Measurements from ENCODE around the gene ZNF469. TPM values are rescaled to one million over a fixed set of nuclear protein-coding genes. Genes with fewer than 3 reads are reported as not detected.

The ZNF469 gene
- total RNA-seq, 1 donor from 2014 or later = 0.80 TPM

DNA sequence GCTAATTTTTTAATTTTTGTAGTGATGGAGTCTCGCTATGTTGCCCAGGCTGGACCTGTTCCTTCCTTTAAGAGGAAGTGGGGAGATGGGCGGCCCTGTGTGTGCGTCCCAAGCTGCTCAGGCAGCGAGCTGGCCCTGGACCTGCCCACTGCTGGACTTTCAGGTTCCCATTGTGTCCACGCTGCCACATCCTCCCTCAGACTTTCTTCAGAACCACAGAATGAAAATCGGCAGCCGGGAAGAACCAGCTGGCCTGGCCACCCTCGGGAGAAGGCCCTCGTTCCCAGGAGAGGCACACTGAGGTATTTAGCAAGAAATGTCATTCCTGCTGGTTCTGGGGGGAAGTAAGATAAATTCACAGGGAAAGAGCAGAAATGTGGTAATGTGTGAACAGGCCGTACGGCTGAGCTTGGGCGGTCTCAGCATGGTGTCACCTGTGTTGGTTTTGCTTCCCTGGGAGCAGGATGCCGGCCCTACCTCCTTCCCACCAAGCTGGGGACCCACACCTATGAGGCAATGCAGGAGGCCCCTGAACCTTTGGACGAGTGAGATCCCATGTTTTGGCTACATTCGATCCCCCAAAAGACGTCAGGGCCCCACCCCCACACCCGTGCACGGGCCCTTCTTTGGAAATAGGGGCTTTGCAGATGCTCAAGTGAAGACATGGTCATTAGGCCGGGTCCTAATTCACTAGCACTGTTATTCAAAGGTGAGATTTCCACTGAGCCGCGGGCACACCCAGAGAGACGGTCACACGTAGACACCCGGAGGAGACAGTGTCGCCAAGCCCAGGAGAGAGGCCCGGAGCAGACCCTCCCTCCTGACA is 35.9 kb upstream of the ZNF469 start:
- no peak for DNase-seq (ENCODE audit: low read depth)

DNA sequence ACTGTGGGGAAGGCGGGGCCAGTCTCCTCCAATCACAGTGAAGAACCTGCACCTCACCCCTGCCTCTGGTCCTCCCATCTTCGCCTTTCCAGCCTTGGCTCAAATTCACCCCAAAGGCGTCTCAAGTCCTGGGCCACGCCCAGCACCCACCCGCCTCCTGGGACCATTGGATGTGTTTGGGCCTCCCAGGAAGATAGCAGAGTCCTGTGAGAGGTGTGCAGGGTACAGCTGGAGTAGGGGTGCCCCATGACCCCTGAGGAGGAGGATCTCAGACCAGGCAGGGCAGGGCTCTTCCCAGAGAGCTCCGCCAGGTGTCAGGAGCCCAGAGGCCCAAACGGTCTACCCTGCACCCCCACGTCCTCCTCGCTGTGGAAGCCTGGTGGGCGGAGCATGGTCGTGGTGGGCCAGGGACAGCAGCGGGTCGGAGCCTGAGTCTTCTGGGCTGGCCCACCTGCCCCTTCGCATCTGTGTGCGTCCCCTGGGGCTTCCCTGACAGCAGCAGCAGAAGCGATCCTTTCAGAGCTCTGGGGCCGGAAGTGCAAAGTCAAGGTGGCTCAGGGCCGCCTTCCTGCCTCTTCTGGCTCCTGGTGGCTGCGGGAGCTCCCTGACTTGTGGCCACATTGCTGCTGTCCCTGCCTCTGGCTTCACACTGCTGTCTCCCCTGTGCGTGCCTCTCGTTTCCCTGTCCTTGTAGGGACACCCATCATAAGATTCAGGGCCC is 34.9 kb upstream of the ZNF469 start:
- DNase-seq (ENCODE audit: low read depth) = no peak

- DNase-seq (ENCODE audit: low read depth) = no peak
Measured at GRCh38 chr16:88348377-88349152, 34.2 kb upstream of the ZNF469 start.

DNA sequence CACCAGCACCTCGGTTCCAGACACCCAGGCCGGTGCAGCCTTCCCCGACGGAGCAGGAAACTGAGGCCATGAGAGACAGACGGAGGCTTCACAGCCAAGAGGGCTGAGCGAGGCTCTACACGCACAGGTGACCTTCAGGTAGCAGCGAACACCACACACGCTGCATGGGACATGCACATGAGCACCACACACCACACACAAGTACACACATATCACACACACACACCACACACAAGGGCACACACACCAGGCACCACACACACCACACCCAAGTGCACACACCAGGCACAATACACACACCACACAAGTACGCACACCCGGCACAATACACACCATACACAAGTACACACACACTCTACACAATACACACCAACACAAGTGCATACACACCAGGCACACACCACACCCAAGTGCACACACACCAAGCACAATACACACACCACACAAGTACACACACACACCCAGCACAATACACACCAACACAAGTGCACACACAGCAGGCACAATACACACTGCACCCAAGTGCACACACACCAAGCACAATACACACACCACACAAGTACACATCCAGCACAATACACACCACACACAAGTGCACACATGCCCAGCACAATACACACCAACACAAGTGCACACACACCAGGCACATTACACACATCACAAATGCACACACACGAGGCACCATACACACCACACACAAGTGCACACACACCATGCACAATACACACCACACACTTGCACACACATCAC is 33.4 kb upstream of the ZNF469 start:
- no peak for DNase-seq (ENCODE audit: low read depth)

DNA sequence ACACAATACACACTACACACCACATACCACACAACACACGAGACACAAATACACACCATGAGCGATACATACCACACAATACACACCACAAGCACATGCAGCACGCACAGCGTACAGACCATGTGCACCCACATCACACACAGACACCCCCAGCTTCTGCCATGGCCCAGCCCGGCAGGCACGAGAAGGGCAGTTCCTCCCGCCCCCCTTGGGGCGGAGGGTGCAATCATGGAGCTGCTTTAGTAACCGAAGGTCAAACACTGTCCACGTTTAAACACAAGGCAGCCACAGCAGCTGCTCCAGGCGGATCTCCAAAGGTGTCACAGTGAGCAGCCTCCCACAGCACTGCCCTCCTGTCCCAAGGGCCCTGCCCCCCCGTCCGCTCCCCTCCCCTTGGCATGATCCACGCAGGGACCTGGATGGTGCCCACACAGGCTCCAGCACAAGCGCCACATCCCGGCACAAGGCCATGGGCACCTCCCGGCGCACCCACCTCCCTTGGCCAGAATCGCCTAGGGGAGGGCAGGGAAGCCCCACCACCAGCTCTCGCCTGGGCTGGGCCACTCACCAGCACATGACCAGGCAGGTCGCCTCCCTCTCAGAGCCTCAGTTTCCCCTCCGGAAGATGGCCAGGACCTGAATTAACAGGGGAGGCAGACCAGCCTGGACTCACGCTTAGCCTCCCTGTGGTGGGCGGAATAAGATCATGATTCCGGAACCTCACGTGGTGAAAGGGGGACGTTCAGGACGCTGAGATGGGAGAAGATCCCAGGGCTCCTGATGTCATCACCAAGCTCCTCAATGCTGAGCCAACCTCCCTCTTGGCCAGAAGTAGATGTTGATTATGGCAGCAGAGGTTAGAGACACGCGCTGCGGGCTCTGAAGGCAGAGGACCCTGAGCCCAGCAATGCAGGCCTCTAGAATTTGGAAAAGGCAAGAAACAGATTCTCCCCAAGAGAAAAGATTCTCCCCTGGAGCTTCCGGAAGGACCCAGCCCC is 32.6 kb upstream of the ZNF469 start:
- DNase-seq (ENCODE audit: low read depth) = no peak

GRCh38 chr16:88350922-88351321 is 31.8 kb upstream of the ZNF469 start:
- no peak for DNase-seq (ENCODE audit: low read depth)

GRCh38 chr16:88351491-88352101 is 31.2 kb upstream of the ZNF469 start:
- no peak for DNase-seq (ENCODE audit: low read depth)

DNA sequence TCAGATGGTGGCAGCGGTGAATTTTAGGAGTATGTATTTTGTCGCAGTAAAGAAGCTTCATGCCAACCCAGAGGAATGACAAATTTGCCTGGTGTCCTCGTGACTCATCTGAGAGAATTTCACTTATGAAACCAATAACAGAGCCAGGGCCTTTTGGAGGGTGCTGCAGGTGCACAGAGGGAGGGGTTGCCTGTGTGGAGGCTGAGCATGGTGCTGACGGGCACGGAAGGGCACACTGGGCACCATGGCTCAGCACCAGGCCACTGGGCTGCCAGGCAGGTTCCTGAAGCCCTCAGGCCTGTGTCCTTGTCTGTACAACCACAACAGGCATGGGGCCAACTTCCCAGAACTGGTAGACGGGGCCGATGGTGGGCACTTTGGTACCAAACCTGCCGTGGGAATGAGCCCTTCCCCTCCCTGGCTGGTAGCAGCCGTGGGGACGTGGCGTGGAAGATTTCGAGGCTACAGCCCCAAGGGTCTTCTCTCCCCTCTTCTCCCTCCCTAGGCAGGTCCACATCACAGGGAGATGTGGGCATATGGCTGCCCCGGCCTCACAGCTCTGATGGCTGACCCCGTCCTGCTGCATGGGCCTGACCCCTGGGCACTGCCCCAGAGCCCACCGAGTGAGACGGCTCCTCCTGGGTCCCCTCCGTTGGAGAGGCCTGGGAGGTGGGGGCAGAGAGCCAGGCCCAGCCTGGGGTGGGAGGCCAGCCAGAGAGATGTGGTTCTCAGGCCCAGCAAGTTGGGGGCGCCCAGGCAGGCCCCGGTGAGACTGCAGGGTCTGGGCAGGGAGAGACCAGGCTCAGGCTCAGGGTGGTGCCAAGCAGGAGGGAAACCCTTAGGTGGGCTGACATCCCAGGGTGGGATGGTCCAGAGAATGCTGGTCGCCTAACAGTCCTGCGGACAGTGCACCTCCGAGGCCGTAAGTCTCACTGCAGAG is 30.2 kb upstream of the ZNF469 start:
- no peak for DNase-seq (ENCODE audit: low read depth)

GRCh38 chr16:88353232-88353631 is 29.5 kb upstream of the ZNF469 start:
- DNase-seq (ENCODE audit: low read depth) = no peak

DNA sequence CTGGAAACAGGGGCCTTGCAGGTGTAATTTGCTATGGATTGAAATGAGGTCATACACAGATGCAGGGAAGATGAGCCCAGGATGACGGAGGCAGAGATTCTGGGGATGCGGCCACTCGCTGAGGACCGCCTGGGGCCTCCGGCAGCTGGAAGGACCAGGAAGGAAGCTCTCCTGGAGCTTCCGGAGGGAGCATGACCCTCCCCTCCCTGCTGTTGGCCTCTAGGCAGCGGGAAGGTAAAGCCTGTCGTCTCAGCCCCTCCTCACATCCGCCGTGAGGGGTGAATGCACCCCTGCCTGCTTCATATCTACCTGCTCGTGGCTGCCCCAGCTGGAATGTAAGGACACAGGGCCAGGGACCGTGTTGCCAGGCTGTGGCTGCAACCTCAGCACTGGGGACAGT is 29.1 kb upstream of the ZNF469 start:
- no peak for DNase-seq (ENCODE audit: low read depth)

DNA sequence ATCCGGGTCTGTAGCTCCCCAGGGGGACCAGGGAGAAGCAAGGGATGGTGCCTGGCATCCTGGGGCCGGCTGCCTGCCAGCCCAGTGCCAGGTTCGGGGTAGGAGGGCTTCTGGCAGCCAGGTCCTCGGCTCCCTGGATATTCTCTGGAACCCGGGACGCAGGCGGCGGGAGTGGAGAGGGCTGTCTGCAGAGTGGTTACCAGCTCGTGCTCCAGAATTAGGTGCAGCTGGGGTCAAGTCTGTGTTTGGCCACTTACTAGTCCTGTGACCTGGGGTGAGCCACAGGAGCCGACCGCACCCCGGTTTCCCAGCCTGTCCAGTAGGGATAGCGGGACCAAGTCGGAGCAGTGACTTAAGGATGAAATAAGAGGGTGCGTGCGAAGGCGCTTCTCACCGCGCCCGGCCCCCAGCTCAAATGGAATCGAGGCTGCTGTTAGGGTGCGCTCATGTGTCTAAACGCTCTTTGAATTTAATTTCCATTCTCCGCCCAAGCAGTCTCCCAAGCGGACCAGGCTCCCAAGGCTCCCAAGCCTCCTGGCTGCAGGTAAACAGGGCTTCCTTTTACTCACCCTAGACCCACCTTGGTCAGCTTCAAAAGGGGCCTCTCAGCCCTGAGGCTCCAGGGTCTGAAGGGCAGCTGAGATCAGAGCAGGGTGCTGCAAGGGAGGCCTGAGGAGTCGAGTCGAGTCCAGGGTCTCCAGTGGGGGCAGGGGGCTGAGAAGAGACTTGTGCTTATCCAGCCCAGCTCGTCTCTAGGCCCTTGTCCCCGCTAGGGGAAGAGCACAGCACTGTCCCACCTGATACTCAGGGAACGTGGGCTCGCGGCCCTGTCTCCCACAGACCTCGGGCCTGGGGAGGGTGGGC is 28.3 kb upstream of the ZNF469 start:
- no peak for DNase-seq (ENCODE audit: low read depth)

GRCh38 chr16:88355093-88355388 is 27.7 kb upstream of the ZNF469 start:
- no peak for DNase-seq (ENCODE audit: low read depth)

DNA sequence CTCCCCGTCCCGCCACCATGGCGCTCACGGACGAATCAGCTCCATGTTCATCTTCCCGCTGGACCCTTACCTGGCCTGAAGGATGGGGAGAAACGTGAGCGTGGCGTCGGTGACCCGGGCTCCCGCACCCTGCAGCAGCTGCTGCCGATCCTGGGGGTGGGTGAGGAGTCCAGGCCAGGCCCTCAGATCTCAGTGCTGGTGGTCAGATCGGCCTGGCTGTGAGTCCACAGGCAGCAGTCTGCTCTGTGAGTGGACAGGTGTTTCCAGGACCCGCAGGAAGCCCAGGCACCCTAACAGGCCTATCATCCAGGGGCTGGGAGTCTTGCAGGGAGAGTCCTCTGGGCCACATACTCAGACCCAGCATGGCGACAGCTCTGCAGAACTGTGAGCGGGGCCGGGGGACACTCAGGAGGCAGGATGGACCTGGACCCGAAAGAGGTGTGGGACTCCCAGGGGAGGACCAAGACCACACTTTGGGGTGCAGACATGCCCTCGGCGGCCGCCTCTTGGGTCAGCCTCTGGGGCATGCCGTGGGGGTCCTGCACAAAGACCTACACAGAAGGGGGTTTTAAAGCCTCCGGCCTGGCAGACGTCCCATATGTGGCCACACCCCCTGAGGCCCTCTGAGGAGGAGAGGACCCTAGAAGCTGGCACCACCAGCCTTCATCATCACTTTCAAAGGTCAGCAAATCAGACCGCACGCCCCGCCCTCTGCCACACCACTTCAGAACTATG is 27.2 kb upstream of the ZNF469 start:
- DNase-seq (ENCODE audit: low read depth) = no peak

GRCh38 chr16:88356124-88356726 is 26.5 kb upstream of the ZNF469 start:
- DNase-seq (ENCODE audit: low read depth) = no peak

DNA sequence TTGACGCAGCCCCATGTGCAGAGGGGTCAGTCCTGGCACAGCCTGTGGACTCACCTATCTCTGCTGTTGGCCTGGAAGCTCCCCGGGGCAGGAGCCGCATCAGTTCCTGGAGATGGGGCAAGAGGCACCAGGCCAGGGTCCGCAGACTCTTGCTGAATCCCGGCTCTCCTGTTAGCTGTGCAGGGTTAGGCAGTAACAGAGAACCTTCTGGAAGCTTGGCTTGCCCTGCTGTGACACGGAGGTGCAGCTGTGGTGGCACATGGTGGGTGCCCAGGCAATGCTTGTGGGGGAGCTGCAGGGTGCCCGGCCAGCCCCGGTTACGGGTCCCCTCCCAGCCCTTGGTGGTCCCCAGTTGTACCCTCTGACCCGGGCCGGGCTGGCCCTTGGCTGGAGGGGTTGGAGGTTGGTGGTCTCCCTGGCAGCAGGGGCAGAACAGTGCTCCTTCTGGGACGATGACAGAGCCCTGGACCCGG is 26.0 kb upstream of the ZNF469 start:
- DNase-seq (ENCODE audit: low read depth) = no peak

- DNase-seq (ENCODE audit: low read depth) = no peak
Measured at GRCh38 chr16:88357317-88358022, 25.3 kb upstream of the ZNF469 start.

Data from renal cortical epithelial cell (primary cell).